GM21515 (cell line): Measurements from ENCODE around the gene FTCDNL1.

ENCODE experiments used
- ATAC-seq: cut with Tn5 transposase; IDR thresholded peaks from one replicate; pipeline ENCODE4 v1.9.1; 2021; ENCODE audit not compliant: unreplicated experiment

Gene FTCDNL1

DNA sequence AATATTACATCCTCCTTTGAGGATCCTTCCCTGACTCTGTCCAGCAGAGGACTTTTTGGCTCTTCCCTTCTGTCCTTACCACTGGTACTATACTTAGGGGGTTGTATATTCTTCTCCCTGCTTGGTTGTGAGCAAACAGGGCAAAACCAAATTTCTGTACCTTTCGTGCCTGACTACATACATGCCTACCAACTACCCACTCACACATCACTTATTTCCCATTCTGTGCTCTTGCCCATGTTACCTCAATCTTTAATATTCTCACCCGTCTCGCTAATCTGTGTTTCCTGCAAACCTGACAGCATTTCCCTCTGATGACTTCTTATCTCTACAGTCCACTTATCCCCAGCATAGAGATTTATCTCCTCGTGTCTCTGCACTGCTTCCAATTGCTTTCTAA is 58.6 kb downstream of the FTCDNL1 start:
- ATAC-seq, result no peak

DNA sequence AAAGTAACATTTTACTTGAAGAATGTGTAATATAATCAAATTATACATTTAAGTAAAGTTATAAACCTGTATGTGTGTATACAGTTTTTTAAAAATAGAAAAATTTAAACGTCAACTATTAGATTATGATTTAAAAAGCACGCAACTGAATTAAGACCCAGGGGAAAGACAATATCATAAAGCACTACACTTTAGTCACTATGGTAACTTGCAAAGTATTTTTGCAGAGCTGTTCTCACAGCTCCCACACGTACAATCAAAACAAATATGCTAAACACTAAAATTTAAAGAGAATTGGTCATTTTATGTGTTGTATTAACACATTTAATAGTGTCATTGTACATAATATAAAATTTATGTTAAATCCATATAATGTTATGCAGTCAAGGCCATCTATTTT is 59.7 kb downstream of the FTCDNL1 start:
- ATAC-seq, result no peak

DNA sequence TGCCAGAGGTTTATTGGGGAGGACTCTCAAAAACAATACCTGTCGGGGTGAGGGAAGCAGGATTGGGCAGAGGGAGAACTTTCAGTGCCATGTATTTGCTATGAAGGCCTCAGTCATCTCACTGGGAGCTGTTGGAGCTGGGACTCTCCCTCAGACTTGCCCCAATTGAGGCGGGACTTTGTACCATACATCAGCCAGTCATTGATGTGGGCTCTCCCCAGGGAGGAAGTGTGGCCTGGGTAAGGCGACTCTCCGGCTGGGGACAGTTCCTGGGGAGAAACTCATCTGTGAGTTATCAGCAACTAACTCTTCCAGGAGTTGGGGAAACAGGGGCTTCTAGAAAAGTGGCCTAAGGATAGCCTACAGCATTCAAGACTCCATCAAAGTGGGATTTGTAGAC is 66.5 kb downstream of the FTCDNL1 start:
- no peak for ATAC-seq

DNA sequence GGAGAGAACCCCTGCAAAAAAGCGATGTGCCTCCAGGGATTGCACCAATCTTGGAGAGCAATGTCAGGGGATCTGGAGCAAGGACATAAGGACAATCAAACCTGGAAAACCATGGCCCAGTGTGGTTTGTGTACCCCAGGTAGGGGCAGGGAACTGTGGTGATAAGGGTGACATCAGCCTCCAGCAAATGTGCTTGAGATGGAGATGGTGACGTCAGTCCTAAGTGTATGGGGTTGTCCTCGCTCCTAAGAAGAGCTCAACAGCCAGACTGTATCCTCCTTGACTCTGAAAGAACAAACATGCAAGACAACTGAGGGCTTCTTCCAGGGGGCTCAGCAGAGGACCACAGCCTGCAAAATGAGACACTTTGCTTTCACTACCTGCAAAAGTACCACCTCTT is 71.4 kb downstream of the FTCDNL1 start:
- no peak for ATAC-seq

DNA sequence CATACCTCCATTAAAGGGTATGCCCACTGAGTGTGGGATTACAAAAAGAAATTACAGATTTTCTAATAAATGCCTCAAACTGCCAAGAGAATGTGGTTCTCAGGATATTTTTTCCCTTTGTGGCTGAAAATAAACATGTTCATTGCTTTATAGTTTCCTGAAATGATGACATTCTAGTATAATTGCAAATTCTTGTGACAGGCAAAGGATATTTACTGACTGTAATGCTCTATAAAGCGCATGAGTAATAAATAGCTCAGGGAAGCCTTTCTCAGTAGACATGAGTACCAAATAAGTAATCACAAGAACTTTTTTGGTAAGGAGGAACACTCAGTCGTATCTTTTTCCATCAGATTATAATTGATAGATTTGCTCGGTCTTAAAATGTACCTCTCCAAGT is 72.3 kb downstream of the FTCDNL1 start:
- no peak for ATAC-seq

DNA sequence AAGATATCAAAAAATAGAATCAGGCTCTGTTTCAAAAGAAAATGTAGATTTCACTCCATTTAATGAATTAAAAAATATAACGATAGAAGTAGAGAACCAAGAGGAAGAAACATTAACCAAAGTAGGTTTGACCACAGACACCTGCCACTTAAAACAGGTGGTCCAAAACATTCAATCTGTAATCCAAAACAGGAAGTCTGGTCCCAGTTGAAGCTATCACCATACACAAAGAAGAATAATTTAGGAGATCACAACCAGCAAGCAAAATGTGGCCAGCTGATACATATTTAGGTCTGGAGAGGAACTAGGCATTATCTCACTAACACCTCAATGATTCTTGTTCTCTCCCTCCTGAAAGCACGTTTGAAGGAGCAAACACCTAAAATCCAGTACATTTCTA is 73.1 kb downstream of the FTCDNL1 start:
- ATAC-seq, result no peak

DNA sequence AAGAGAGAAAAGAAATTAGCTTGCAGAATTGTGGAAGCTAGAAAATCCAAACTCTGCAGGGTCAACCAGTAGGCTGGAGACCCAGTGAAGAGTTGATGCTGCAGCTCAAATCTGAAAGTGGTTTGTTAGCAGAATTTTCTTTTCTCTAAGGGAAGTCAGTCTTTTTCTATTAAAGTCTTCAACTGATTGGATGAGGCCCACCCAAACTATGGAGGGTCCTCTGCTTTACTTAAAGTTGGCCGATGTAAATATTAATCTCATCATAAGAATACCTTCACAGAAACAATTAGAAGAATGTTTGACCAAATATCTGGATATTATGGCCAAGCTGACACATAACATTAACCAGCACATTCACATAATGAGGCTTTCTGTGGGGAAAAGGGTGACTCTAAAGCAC is 73.7 kb downstream of the FTCDNL1 start:
- ATAC-seq, result no peak

DNA sequence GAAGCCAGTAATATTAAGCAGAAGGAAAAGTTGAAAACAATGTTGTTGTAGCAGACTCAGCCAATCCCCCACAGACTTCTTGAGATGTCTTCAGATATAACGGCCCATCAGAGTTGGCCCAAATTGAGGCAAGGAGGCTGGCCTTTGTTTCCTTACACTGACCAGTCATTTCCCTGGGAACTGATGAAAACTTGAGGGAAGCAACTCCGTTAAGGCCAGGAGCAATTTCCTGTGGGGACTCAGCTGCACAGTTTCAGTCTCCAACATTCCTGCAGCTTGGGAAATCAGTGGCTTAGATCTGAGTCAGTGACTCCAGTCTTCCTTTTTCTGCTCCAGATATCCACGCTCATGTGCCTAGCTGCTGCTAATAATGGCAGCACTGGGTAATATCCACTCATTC is 75.7 kb downstream of the FTCDNL1 start:
- ATAC-seq, result no peak

DNA sequence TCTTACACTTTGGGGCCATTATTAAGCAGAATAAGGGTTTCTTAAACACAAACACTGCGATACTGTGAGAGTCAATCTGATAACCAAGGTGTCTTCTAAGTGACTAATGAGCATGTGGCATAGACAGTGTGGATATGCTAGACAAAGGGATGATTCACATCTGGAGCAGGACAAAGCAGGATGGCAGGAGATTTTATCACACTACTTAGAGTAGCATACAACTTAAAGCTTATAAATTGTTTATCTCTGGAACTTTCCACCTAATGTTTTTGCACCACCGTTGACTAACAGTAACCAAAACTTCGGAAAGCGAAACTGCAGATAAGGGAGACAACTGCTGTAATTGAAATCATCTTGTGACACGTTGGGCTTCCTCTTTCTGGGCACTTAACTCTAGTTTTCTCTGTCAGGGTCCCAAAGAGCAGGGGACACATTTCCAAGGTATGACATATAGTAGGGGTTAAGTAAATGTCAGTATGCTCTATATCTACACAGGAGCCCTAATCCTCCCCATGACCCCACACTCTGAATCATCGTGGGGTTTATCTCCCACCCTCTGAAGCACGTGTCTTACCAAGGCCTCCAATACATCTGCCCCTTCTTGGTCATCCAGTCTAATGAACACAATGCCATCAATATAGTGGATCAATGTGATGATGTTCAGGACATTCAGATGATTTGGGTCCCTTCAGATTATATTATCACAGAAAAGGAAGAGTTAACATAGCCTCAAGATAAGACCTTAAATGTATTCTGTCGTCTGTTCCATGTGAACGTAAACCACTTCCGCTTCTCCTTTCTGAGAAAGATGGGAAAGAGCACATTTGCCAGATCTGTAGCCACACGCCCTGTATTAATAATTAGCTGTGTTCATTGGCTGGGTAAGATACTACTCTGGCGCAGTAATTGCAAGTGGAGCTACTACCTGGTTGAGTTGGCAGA is 78.7 kb downstream of the FTCDNL1 start:
- ATAC-seq, result no peak

DNA sequence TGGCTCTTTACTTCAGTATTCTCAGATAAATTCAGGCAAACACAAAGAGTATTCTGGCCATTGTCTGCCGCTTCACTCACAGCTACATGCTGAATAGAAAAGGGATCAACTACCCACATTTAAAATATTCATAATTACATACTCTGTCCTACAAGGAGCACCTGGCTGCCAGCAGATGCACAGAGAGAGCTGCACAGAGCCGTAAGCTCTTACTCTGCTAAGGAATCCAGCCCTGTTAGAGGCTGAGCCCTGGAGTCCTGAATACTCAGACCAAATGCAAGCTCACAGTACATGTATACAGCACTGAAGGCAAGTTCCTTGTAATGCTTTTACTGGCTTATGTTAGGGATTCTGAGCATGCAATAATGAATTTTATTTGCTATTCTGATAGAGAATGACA is 80.3 kb downstream of the FTCDNL1 start:
- no peak for ATAC-seq

DNA sequence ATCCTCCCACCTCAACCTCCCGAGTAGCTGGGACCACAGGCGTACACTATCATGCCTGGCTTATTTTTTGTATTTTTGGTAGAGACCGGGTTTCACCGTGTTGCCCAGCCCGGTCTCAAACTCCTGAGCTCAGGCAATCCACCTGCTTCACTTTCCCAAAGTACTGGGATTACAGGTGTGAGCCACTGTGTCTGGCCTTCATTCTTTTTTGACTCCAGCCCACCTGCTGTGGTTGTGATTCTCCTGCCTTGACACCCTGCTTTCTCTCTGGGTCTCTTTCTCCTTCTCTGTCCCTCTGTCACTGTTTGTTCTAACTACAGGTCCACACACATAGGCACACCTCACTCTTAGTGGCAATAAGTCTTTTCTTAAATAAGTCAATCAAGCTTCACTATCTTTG is 85.3 kb downstream of the FTCDNL1 start:
- ATAC-seq, result no peak

DNA sequence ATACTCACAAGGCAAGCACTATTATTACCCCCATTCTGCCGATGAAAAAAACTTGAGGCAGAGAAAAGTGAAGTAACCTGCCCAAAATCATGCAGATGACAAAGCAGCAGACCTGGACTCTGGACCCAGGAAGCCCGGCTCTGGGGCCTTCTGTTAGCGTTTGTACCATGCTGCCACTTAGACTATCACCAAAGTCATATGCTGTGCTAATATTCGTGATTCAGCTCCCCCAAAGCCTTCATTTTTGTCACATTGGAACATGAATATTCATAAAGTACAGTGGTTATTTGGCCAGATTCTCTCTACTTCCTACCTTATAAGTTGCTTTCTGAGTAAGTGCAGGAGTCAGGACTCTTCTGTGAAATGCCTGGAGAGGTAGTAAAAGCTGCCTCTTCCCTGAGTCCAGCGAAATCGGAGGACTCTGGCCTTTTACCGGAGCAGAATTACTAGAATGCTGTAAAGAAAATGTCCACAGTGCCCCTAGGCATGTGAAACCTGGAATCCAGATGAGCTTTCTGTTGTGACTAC is 86.7 kb downstream of the FTCDNL1 start:
- no peak for ATAC-seq

DNA sequence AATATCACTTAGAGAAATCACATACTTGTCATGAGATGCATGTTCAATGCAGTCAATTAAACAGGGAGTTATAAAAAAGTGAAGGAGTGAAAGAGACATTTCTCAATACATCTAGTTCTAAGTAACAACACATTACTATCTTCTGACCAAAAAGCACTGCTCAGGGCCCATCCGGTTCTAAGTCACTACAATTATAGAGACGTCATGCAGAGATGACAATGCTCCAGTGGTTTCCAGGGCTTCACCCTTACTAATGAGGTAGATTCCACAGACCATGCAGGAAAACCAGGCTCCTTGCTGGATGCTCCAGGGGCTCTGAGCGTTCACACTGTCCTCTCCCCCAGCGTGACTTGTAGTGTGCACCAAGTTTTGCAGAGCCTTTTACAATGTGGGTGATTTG is 88.0 kb downstream of the FTCDNL1 start:
- no peak for ATAC-seq

DNA sequence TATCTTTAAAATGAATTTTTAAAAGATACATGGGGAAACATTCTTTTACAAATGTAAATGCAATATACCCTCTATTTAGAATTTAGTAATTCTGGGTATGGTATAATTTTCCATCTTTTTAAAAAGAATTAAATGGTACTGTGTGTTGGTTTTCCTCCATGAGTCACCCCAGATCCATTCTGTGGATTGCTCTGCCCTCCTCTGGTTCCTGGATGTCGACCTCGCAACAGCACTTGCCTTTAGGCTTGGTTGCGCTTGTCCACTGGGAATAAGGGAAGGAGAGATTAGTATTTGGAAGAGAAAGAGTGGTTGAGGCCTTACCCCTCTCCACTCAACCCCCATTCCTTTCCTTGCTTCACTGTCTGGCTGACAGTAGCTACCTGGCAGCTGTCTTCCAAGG is 90.4 kb downstream of the FTCDNL1 start:
- no peak for ATAC-seq

DNA sequence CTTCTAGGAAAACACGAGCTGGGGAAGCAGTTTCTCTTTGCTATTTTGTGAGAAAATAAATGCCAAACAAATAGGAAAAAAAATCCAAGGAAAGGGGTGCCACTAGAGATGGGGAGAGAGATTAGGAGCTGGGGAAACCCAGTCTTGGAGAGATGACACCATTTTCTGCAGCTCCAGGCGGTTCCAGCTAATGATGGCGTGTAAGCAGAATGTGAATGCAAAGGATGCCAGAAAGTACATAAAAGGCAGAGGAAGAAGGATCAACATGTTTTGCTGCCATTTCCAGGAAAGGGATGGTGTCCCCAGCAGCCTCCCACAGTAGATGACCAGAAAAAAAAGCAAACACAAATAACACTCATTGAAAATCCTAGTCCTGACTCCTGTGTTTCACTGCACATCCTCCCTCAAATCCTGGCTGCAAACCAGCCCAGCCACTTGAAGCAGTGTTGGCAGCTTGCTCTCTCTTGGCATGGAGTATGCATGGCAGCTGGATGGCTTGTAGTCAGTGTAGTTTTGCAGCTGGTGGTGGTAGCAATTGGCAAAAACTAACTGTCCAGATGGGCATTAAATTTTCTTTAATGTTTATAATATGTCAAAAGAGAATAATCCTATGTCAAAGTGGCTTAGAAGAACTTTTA is 93.6 kb downstream of the FTCDNL1 start:
- no peak for ATAC-seq

DNA sequence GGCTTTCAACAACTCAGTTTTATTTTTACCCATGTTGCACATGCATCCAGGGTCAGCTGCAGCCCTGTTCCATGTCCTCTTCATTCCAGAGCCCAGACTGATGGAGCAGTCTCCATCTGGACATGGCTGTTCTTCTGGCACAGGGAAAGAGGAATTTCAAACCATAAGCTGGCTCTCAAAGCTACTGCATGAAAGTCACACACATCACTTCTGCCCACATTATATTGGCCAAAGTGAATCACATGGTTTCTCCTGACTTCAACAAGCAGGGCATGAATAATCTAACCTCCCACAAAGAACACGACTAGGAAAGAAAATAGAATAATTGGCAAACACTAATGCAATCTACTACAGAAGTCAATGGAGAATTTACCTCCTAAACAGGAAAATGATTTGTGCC is 94.2 kb downstream of the FTCDNL1 start:
- ATAC-seq, result no peak

DNA sequence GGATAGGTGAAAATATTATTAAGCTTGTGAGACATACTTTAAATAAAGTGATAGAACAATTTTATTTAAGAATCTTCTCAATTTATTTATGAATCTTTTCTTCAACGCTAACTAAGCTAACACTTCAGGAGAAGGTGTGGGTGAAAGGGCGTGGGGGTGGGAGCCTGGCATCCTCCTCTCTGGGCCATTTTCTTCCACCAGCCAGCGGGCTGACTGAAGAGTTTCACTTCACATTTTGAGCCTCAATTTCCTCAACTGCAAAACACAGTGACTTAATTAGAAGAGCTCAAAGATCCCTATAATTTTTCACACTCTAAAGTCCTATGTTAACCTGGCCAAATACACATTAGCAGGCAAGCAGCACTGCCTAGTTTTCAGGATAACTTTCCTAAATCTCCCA is 94.8 kb downstream of the FTCDNL1 start:
- ATAC-seq, result no peak

DNA sequence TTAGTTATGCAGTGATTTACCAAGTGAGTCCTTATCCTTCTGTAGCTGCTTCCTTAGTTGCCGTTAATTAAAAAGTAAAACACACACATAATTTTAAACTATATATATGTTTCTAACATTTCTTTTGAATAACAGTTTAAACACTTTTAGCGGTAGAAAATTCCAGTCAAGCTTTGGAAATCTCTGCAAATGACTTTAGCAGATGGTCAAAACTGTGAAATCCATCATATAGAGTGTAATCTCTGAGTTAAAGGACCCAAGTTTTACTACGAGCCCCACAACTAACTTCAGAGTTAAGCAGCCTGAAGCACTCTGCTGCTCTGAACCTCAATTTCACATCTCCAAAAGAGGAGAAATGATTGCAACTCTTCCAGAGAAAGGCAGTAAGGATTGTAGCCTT is 96.2 kb downstream of the FTCDNL1 start:
- no peak for ATAC-seq

DNA sequence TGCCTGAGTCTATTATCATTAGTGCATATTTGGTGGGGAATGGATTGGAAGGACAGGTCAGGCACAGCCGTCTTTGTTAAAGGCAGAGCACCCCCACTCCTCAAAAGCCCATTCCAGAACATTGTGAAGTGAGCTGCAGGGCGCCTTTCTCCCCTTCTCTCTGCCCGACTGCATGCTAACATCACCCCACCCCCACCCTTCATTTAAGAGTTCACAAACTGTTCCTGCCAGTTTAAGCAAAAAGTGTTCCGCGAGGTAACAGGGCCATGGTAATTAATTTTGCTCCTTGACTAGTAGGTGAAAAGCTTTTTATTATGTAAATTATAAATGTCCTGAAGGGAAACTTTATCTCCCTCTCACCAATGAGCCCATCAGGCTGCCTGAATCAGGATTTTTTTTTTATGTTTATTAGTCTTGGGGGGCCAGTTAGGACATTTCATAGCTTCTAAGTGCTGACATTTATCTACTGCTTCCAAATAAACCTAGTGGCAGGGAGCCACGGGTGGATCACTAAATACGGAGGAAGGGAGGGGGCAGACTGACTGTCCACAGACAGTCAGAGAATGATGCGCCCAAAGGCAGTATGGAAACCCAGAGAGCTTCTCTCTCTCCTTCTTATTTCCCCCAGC is 99.4 kb downstream of the FTCDNL1 start:
- ATAC-seq, result no peak

DNA sequence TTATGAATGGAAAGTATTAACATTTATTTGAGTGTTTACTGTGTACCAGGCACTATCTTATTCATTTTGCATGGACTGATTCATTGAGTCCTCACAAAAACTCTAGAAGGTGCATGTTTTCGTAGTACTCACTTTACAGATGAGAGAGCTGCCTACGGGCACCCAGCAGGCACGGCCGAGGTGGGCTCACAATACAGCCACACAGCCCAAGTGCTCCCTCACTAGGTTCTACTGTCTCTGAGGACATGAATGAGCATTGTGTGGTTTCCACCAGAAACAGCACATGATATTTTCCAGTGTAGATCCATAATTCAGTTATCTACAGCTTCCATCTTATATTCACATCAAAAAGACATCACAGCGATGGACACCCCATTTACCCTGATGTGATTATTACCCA is 101.4 kb downstream of the FTCDNL1 start:
- no peak for ATAC-seq

DNA sequence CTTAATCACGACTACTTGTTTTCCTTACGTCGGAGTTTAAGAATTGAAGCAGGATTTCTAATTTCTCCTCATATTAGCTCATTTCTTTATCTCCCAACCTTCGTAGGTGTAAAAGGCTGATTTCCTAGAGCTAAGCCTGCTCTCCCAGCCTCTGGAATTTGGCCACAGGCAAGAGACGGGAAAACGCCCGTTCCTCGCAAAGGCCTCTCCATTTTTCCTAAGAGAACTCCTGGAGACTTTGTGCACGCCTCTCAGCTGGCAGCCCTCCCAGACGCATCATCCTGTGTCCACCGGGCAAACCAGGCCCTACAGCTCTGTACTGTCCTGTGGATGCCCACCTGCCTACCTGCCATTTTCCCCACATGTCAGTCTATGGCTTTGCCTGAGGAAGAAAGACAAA is 106.3 kb downstream of the FTCDNL1 start:
- no peak for ATAC-seq

DNA sequence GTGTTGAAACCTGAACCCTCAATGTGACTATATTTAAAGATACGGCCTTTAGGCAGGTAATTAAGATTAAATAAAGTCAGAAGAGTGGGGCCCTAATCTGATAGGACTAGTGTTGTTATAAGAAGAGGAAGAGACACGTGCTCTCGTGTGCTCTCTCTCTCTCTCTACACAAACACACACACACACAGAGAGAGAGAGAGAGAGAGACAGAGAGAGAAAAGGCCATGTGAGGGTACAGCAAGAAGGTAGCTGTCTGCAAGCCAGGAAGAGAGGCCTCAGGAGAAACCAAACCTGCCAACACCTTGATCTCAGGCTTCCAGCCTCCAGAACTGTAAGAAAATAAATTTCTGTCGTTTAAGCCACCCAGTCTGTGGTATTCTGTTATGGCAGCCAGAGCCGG is 106.7 kb downstream of the FTCDNL1 start:
- ATAC-seq, result no peak
